NOMO-1 treated with dmso at 0.1 percent for 144 hours (cell line): ENCODE data around the gene PTMA.
"Not testable (repeated sequence)": the region's sequence is repeated elsewhere in the genome, so short reads cannot be mapped to it uniquely, and the experiment has no call there.

ENCODE experiments used
- DNase-seq: peaks from one replicate; lab custom pipeline; 2025; ENCODE audit not compliant: unreplicated experiment; lab: John Stamatoyannopoulos, UW

Gene PTMA, protein sequence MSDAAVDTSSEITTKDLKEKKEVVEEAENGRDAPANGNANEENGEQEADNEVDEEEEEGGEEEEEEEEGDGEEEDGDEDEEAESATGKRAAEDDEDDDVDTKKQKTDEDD

DNA sequence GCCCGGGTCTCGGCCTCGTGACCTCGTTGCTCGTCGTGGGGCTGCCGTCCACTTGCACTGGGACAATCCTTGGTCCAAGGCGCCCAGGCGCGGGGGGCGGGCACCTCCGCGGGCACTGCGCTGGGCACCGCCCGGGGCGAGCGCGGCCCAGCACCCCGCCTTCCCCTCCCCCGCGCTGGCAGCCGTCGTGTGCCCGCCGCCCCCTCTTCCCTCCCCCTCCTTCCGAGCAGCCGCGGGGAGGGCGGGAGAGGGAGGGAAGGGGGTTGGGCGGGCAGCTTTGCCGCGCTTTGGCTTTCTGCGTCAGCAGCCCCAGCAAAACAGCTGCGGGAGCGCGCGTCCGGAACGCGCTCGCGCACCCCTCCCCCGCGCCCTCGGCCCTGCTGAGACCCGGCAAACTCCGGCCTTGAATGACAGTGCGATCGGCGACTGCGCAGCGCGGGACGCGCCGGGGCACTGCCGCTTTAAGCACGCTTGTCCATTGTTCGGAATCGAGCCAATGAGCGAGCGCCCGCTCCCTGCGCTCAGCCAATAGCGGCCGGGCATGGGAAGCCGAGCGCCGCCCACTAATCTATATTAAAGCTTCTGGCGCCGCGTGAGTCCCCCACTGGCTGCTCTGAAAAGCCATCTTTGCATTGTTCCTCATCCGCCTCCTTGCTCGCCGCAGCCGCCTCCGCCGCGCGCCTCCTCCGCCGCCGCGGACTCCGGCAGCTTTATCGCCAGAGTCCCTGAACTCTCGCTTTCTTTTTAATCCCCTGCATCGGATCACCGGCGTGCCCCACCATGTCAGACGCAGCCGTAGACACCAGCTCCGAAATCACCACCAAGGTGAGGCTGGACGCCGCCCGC lies at the start of gene PTMA:
TSS of gene PTMA (plus strand) at position 599 of the 846 bp plus-strand sequence. CDS start at position 781, 182 bp downstream.
- peak; percentile 98 for DNase-seq

DNA sequence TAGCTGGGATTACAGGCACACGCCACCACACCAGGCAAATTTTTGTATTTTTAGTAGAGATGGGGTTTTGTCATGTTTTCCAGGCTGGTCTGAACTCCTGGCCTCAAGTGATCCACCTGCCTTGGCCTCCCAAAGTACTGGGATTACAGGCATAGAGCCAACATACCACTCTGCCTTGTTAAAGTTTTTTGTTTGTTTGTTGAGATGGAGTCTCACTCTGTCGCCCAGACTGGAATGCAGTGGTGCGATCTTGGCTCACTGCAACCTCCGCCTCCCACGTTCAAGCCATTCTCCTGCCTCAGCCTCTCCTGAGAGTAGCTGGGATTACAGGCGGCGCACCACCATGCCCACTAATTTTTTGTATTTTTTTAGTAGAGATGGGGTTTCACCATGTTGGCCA lies 48.3 kb upstream of the PTMA start:
- DNase-seq: not testable (repeated sequence)

DNA sequence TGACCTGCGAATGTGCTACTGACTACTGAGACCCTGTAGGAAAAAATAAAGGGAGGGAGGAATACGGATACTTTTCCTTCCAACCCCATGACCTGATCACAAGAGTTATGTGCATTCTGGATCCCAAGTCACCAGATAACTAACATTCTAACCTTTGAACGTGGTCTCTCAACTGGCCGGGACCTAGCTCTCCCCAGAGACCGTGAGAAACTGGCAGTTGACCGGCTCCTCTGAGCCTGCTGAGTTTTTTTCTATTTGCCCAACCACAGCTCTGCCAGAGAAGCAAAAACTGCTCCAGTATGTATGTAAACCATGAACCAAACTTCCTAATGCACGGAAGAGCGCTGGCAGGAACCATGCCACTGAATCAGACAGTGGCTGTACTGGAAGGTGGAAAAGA lies 47.5 kb upstream of the PTMA start:
- DNase-seq: no peak

DNA sequence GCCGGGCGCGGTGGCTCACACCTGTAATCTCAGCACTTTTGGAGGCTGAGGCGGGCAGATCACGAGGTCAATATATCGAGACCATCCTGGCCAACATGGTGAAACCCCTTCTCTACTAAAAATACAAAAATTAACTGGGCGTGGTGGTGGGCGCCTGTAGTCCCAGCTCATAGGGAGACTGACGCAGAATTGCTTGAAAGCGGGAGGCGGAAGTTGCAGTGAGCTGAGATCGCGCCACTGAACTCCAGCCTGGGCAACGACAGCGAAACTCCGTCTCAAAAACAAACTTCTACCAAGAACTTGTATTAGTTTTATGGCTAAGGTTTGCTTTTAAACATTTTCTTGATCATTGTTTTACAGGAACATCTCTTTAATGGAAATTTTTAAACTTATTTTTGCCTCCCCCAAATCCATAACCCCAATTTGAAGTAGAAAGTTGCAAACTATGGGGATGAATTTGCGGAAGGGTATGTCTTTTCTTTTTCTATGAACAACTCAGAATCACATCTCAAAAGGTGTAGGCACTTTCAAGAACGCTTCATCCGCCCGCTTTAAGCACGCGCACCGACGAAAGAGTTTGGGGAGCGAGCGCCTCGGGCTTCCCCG lies 46.8 kb upstream of the PTMA start:
- DNase-seq: no peak

DNA sequence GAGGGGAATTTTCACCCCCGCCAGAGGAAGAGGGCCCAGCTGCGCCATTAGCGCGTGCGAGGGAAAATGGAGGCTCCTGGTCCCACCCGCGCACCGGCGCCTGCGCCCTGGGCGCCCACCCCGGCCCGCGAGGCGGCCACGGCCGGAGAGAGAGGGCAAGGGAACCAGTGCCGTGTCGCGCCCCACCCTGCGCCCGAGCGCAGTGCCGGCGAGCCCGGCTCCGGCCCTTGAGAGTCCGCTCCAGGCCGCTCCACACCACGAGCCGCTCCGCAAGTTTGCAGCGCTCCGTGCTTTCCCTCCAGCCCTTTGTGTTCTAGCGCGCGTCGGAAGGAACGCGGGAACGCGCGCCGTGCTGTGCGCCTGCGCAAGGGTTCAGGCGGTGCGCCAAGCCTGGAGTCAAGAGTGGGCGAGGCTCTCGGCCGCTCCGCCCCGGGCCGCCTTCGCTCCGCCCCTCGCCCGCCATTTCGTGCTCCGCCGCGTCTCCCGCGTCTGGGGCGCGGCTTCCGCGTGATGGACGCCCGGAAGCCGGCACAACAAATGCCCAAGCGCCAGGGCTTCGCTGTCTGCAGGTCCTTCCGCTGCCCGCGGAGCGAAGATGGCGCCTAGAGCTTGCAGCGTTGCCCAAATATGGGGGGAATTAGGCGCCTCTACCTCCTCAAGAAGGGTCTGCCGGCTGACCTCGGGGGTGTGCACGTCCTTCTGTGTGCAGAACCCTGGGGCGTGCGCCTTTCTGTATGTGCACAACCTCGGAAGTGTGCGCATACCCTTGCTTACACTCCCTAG lies 46.1 kb upstream of the PTMA start:
- DNase-seq: peak; percentile 99

DNA sequence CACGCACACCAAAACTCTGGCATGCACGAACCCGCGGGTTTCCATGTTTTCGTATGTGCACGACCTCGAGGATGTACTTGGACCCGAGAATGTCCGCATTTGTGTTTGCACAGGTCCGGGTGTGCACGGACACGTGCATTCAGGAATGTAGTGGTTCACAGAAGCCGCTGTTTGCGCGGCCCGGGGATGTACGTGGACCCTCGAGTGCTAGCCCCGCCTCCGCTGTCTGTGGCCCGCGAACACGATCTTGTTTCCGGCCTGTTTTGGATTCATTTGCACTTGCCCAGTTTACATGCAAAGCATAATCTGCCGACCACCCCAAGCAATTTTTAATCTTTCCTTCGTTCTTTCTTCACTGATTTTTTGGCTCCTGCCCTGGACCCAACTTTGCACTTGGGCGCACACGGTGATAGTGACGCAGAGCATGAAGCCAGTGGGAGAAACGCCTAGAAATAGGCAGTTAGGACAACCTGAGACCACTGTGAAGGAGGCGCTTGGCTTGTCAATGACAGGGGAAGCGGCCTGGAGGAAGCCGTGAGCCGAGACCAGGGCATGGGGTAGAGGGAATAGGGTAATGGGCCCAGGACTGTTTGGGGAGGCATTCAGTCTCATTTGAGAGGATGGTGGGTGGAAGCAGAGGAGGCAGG lies 45.4 kb upstream of the PTMA start:
- no peak for DNase-seq

DNA sequence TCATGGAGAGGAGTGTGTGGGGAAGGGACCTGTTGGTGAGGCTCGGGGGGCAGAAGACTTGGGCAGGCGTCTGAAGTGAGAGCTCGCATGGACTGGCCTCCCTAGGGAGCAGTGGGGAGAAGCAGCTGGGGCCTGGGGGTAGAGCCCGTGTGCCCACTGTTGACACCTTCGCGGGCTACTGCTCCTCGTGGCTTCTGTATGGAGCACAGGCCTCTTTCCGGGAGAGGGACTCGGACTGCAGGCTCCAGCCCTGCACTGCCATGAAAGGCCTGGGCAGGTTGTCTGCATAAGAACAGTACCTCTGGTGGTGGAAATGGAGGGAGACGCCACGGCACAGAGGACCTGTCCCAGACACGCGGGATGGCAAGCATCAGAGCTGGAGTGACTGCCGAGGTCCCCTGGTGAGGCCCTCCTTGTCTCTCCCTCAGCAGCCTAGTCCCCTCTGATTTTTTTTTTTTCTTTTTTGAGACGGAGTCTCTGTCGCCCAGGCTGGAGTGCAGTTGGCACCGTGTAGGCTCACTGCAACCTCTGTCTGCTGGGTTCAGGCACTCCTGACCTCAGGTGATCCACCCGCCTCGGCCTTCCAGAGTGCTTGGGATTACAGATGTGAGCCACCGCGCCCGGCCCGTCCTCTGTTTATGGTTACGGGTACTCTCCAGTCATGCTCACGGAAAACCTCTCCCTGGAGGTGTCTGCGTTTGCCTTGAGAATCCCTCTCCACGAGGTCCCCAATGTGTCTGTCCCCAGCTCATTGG lies 44.7 kb upstream of the PTMA start:
- DNase-seq: no peak

DNA sequence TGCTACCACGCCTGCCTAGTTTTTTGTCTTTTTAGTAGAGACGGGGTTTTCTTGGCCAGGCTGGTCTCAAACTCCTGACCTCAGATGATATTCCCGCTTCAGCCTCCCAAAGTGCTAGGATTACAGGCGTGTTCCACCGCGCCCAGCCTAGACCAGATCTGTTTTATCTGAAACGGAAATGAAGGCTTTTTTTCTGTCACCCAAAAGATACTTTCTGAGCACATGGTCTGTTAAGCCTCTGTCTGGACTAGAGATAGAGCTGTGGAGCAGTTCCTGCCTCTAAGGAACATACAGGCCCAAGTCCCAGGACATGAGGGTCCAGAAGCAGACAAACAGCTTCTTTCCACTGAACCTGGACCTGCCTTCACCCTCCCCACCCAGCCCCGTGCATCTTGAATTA lies 43.6 kb upstream of the PTMA start:
- DNase-seq: no peak

DNA sequence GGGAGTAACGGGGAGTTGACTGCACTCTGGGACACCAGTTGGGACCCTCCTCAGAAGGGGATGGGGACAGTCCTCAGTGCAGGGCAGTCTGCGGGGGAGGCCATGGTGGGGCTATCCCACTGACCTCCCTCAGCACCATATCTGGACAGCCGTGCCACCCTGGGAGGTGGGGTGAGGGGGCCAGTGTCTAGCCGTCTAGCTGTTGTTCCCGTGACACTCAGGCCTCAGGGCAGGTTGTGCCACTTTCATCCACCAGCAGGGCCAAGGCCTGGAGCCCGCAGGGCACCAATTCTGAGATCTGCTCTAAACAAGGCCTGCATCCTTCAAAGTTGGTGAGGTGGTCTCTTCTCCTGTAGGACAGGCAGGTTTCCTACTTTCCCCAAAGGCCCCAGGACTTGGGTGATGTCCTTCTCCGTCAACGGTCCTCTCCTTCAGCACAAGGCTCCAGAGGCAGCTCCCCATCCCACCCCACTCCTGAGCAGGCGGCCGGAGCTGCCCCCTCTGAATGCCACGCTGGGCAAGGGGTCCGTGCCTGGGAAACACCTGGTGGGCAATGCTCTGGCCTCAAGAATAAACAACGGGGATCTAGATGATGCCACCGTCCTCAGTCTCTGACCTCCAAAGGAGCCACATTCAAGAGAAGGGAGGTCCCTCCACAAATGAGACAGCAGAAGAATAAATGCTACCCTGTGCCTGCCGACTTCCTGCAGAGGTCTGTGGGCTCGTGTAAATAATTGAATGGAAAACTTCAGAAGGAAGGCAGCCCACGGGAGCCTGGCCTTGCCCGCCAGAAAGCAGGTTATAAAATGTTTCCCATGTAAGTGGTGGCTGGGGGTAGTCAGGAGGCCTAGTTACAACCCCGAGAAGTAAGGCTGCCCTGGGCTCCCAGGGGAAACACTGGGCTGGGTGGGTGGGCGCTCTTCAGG lies 42.8 kb upstream of the PTMA start:
- DNase-seq: no peak

DNA sequence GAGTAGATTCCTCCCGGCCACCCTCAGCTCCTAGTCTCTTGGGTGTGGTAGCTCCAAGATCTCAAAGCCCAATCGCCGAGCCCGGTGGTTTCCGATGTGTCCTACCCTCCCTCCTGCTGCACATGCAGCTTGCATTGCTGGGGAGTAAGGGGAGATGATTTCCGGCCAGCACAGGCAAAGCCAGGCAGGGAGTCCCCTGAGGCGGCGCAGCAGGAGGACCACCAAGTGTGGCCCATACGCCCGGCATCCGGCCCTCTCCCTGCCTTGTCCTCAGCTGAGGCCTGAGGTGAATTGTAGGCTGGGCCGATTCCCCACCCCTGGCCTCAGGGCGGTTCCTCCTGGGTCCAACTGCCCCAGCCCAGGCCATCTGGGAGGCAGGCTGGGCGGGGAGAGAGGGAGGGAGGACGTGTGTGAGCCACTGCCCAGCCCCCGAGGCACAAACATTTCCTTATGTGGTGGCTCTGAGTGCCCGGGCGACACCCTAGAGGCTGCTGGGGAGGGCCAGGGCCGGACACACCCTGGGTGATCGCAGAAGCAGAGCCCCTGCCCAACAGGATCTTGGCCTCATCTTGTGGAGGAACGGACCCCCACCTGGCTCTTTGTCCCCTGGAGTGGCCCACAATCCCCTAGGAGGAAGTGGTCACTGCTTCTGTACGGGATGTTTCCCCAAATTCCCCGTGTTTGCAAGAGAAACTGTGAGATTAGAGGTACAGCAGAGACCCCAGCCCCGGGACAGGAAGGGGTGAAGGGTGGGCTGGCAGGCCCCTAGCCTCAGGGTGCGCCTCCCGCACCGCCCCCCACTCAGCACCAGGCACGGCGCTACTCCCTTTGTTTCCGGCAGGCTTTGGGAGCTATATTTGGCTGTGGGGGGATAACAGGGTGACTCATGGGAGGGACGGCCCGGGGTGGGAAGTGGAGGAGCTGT lies 41.9 kb upstream of the PTMA start:
- DNase-seq: peak; percentile 98

DNA sequence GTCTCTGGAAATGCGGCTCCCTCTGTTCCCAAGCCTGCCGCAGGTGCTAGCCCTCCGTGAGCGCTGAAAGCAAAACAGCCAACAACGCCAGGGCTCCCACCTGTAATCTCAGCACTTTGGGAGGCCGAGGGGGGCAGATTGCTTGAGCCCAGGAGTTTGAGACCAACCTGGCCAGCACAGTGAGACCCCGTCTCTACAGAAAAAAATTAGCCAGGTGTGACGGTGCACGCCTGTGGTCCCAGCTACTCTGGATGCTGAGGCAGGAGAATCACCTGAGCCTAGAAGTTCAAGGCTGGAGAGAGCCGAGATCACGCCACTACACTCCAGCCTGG lies 41.3 kb upstream of the PTMA start:
- no peak for DNase-seq

DNA sequence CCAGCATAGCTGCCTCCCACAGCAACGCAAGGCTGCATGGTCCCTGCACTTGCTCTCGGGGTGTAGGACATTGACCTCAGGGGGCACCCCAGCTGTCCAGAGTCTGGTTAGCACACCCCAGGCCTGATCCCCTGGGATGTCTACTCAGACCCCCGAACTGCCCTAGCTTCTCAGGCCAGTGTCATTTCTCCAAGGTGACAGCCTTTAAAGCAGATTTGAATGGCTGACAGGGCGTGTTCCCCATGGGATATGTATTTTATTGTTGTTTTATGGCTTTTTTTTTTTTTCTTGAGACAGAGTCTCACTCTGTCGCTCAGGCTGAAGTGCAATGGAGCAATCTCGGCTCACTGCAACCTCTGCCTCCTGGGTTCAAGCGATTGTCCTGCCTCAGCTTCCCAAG lies 40.8 kb upstream of the PTMA start:
- no peak for DNase-seq

DNA sequence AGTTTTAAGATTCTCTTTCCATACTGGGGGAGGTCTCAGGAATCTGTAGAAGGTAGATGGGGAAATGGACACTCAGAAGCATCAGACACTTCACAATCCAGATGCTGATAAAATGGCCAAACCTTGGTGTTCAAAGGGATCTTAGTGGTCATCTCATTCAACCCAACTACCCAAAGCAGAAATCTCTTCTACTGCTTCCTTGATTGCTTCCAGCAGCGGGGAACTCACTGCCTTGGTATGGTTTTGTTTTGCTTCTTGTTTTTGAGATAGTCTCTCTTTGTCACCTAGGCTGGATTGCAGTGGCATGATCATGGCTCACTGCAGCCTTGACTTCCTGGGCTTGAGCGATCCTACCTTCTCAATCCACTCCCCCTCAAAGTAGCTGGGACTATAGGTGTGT lies 39.3 kb upstream of the PTMA start:
- no peak for DNase-seq

DNA sequence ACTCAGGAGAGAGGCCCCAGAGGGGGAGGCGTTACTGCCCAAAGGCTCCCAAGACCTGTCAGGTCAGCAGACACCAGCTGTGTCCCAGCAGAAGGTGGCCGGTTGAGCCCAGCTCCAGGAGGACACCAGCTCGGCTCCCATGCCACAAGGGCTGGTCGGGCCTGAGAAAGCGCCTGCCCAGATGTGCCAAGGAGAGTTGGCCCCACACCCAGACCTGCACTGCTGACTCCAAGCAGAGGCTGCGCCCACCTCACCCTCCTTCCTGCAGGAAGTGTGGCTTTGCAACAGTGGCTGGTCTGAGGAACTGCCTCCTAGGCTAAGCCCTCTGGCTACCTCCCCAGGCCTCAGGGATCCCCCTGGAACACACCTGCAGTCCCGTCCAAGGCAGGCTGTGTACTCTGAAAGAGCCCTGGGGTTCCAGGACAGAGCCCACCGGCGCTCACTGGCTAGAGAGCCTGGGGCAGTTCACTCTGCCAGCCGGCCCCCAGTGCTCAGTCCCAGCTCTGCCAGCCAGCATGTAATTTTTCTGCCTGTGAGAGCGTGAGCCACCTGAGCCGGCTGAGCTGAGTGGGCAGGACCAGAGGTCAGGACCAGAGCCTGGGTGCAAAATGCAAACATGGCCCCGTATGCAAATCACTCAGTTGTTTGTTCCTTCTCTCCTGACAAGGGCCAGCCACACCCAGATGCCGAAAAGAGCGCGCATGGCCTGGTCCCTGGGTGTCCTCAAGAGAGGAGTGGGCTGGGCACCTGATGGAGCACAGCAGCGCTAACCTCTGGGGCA lies 36.9 kb upstream of the PTMA start:
- no peak for DNase-seq

DNA sequence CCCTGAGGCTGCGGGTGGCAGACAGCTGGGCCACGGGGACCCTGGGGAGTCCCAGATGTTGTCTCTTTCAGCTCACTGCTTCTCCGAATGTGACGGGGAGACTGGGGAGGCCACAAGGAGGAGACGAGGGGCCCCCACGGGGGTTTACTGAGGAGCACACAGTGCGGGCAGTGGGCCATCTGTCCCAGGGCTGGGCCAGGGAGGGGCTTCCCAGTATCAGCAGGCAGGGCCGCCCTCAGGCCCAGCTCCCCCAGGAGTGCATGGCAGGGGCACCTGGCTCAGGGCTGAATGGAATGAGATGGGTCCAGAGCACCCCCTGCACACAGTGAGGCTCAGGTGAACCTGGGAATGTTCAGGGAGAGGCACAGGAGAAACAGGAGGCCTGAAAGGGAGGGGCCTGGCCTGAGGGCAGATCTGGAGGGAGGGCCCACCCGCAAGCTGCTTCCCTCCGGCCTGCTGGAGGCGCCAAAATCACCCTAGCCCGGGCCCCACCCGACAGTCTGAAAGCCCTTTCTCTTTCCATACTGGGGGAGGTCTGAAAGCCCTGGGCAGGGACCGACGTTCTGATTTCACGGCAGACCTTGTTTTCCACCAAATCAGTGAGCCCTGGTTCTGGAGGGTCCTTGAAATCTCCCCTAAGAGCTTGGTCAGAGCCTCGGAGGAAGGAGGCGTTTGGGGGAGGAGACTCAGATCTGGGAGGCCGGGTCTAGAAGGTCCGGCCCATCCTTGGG lies 35.5 kb upstream of the PTMA start:
- DNase-seq: peak; percentile 51

DNA sequence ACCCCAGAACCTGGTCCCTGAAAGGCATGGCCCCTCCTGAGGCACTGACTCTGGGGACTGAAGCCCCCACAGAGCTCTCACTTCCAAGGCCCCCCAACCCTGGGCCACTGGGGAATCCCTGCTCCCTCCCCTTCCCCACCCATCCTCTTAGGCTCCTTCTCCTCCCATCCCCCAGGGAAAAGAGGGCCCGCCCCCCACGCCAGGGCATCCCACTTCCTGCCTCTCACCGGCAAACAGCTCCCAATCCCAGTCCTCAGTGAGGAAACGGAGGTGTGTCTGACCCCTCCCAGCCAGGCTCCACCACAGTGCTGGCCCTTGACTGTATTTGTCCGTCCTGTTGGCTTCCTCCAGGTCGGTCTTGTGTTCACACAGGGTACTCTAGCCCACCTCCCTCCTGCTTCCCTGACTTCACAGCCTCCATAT lies 35.0 kb upstream of the PTMA start:
- no peak for DNase-seq
